ENCODE results near the gene NLE1.

DNA sequence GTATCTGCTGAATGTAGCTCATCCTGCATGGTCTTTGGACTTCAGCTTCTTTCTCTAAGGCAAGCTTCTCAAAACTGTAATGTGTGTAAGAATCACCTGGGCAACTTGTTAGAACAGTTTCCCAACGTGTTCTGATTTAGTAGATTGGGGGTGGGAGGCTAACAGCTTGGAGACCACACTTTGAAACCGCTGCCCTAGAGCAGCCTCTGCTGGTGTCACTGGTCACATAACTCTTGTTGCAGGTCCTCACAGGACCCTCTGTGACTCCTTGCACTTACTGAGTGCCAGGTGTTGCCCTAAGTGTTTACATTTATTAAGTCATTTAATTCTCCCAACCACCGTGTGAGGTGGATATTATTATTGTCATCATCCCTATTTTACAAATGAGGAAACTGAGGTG, 42.2 kb upstream of the NLE1 start:
- TF ChIP-seq EP300 (conservative IDR thresholded peaks at IDR 0.05; ENCODE audit: poor library complexity, severe bottlenecking), result no peak
- TF ChIP-seq CTCF (IDR thresholded peaks at IDR 0.05; ENCODE audit: poor library complexity, severe bottlenecking), result no peak
- TF ChIP-seq REST (IDR thresholded peaks at IDR 0.05; ENCODE audit: borderline replicate concordance), result no peak
- no peak for TF ChIP-seq POLR2AphosphoS5 (IDR thresholded peaks at IDR 0.05)
- no peak for TF ChIP-seq TAF1 (IDR thresholded peaks at IDR 0.05; ENCODE audit: low read depth)
- no peak for TF ChIP-seq EZH2 (IDR thresholded peaks at IDR 0.05; ENCODE audit: borderline replicate concordance, insufficient read depth, low read length, poor library complexity, severe bottlenecking)
- no peak for TF ChIP-seq MXI1 (conservative IDR thresholded peaks at IDR 0.05; ENCODE audit: poor library complexity, severe bottlenecking)

All from neural cell (in vitro differentiated cells).